Bladder microvascular endothelial cell (primary cell): ENCODE data around the gene PCDHA3. TPM values are rescaled to one million over a fixed set of nuclear protein-coding genes. Genes with fewer than 3 reads are reported as not detected.

Experiments used
- total RNA-seq: library from RNA; depleted of rRNA; stranded (reverse); fragments of >200 nt; gene quantifications from 2 replicates; pipeline ENCODE4 v1.2.3, GENCODE V29; 2014

Gene PCDHA3
- total RNA-seq: under 0.01 and 0.19 TPM in 2 replicates

GRCh38 chr5:140800816-140801493 lies at the start of gene PCDHA3:
PCDHA3 (plus strand) TSS chr5:140801057.

GRCh38 chr5:140785905-140786686 lies 14.8 kb upstream of the PCDHA3 start, which contains the start of gene PCDHA1:
PCDHA1 (plus strand) TSS chr5:140786140.

DNA sequence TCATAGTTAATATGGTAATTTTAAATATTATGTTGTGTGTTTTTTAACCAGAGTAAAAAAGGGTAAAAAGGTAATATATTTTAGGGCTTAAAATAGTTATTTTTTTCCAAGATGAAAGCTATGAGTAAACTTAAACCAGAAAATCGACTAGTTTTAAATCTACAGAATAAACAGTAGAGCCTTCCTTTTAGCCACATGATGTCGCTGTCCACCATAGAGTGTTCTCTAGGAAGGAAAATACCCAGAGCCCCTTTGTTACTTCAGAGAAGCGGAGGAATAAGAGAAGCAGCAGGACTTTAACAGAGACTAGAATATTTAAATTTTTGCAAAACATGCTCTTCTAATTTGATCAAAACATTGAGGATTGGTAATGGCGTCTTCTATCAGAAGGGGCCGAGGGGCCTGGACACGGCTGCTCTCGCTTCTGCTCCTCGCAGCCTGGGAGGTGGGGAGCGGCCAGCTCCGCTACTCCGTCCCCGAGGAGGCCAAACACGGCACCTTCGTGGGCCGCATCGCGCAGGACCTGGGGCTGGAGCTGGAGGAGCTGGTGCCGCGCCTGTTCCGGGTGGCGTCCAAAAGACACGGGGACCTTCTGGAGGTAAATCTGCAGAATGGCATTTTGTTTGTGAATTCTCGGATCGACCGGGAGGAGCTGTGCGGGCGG lies 6.1 kb upstream of the PCDHA3 start, which contains the start of gene PCDHA2:
TSS of gene PCDHA2 (plus strand) at position 258 of the 664 bp plus-strand sequence.

GRCh38 chr5:140806834-140807775 lies 6.2 kb downstream of the PCDHA3 start, which contains the start of gene PCDHA4:
PCDHA4 (plus strand) TSS chr5:140807068.

DNA sequence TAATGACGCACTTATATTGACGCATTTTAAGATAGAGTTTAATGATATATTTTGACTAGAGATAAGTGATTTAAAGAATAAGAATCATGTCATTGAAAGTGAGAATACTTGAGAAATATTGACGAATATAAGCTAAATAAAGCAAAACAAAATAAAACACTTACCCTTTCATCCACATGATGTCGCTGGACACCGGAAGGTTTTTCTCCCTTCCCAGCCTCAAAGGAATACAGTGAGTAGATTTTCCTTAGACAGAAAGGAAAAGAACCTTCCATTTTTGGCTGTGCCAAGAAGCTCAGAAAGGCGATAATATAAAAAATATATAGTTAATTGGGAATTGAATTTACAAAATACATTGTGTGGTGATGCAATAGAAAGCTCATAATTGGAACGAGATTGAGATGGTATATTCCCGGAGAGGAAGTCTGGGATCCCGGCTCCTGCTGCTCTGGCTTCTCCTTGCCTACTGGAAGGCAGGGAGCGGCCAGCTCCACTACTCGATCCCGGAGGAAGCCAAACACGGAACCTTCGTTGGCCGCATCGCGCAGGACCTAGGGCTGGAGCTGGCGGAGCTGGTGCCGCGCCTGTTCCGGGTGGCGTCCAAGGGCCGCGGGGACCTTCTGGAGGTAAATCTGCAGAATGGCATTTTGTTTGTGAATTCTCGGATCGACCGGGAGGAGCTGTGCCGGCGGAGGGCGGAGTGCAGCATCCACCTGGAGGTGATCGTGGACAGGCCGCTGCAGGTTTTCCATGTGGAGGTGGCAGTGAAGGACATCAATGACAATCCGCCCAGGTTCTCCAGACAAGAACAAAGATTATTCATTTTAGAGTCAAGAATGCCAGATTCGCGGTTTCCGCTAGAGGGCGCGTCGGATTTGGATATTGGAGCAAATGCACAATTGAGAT lies 20.8 kb downstream of the PCDHA3 start, which contains the start of gene PCDHA5:
TSS of gene PCDHA5 (plus strand) at position 239 of the 906 bp plus-strand sequence.

DNA sequence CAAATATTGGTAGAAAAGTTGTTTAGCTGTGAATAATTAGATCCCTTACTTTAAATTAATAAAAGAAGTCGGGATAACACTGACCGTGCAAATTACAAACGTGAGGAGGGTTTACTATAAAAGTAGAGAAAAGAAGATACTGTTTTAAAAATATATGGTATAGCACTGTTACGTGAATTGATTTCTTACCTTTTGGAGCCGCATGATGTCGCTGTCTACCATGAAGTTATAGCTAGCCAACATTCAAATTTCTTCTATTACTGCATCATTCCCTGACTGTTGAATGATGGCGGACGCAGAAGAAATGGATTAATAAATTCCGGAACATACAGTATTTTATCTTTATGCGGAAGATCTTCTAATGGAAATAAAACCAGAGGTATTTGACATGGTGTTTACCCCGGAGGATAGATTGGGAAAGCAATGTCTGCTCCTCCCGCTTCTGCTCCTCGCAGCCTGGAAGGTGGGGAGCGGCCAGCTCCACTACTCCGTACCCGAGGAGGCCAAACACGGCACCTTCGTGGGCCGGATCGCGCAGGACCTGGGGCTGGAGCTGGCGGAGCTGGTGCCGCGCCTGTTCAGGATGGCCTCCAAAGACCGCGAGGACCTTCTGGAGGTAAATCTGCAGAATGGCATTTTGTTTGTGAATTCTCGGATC lies 27.0 kb downstream of the PCDHA3 start, which contains the start of gene PCDHA6:
TSS of gene PCDHA6 (plus strand) at position 257 of the 658 bp plus-strand sequence. CDS start at position 389, 132 bp downstream.

GRCh38 chr5:140833993-140834392 lies 33.1 kb downstream of the PCDHA3 start, which contains the start of gene PCDHA7:
PCDHA7 (plus strand) TSS chr5:140834269; CDS start chr5:140834384, 115 bp downstream.

DNA sequence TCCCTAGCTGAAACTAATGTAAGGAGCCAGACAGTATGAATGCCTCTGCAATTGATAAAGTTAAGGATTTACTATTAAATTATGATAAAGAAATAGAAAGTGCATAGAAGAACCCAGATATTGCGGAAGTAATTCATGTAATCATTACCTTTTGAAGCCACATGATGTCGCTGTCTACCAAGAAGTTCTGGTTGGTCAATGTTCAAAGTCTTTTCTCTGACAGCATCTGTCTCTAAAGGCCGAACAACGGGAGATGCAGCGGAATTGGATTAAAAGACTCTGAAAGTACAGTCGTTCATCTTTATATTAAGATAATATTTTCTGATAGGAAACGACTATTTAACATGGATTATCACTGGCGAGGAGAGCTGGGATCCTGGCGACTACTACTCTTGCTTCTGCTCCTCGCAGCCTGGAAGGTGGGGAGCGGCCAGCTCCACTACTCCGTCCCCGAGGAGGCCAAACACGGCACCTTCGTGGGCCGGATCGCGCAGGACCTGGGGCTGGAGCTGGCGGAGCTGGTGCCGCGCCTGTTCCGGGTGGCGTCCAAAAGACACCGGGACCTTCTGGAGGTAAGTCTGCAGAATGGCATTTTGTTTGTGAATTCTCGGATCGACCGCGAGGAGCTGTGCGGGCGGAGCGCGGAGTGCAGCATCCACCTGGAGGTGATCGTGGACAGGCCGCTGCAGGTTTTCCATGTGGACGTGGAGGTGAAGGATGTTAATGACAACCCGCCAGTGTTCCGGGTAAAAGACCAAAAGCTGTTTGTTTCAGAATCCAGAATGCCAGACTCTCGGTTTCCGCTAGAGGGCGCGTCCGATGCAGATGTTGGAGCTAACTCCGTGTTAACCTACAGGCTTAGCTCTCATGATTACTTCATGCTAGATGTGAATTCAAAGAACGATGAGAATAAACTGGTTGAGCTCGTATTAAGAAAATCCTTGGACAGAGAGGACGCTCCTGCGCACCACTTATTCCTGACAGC lies 40.4 kb downstream of the PCDHA3 start, which contains the start of gene PCDHA8:
TSS of gene PCDHA8 (plus strand) at position 210 of the 985 bp plus-strand sequence. CDS start at position 345, 135 bp downstream.

DNA sequence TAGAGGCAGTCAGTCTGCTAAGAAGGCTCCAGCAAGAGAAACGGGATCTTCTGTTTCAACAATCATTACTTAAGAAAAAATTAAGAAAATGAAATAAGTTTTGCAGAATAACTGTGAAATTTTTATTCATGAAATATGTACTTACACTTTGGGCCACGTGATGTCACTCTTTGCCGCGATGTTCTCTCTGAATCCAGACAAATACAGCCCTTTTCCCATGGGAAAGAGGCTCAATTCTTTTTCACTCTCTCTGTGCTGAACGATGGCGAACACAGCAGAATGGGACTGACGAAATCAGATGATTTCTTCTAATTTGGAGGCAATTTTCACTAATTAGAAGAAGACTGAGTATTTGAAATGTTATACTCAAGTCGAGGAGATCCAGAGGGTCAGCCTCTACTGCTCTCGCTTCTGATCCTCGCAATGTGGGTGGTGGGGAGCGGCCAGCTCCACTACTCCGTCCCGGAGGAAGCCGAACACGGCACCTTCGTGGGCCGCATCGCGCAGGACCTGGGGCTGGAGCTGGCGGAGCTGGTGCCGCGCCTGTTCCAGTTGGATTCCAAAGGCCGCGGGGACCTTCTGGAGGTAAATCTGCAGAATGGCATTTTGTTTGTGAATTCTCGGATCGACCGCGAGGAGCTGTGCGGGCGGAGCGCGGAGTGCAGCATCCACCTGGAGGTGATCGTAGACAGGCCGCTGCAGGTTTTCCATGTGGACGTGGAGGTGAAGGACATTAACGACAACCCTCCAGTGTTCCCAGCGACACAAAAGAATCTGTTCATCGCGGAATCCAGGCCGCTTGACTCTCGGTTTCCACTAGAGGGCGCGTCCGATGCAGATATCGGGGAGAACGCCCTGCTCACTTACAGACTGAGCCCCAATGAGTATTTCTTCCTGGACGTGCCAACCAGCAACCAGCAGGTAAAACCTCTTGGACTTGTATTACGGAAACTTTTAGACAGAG lies 47.6 kb downstream of the PCDHA3 start, which contains the start of gene PCDHA9:
TSS of gene PCDHA9 (plus strand) at position 244 of the 964 bp plus-strand sequence. CDS start at position 358, 114 bp downstream.

Other genes starting within 250 kb of the PCDHA3 start
- gene SRA1, start 243.6 kb upstream of the PCDHA3 start, total RNA-seq: 15.4 and 17.1 TPM in 2 replicates
- gene APBB3, start 236.5 kb upstream of the PCDHA3 start, total RNA-seq: 5.0 and 16.0 TPM in 2 replicates
- gene SLC35A4, start 236.2 kb upstream of the PCDHA3 start, total RNA-seq: 11.3 and 45.3 TPM in 2 replicates
- gene CD14, start 167.9 kb upstream of the PCDHA3 start, total RNA-seq: 3.2 TPM in 1 of 2 replicates, not detected in the other
- 15.4 and 19.7 TPM in 2 replicates for gene TMCO6, start 161.6 kb upstream of the PCDHA3 start, total RNA-seq
- gene NDUFA2, start 153.4 kb upstream of the PCDHA3 start, total RNA-seq: 42.2 and 64.1 TPM in 2 replicates
- gene IK, start 153.2 kb upstream of the PCDHA3 start, total RNA-seq: 75.0 and 111 TPM in 2 replicates
- 30.4 and 34.9 TPM in 2 replicates for gene WDR55, start 136.2 kb upstream of the PCDHA3 start, total RNA-seq
- gene DND1, start 127.5 kb upstream of the PCDHA3 start, total RNA-seq: 0.38 and 0.49 TPM in 2 replicates
- gene HARS1, start 109.7 kb upstream of the PCDHA3 start, total RNA-seq: 60.2 and 70.4 TPM in 2 replicates
- gene HARS2, start 109.6 kb upstream of the PCDHA3 start, total RNA-seq: 24.1 and 36.4 TPM in 2 replicates
- gene ZMAT2, start 100.6 kb upstream of the PCDHA3 start, total RNA-seq: 37.2 and 58.8 TPM in 2 replicates
- 0.13 TPM in 1 of 2 replicates, not detected in the other for gene PCDHA1, start 14.9 kb upstream of the PCDHA3 start, total RNA-seq
- 0.06 TPM in 1 of 2 replicates, not detected in the other for gene PCDHA2, start 6.2 kb upstream of the PCDHA3 start, total RNA-seq
- under 0.01 and 0.19 TPM in 2 replicates for gene PCDHA4, start 6.0 kb downstream of the PCDHA3 start, total RNA-seq
- gene PCDHA5, start 20.6 kb downstream of the PCDHA3 start, total RNA-seq: under 0.01 TPM in 1 of 2 replicates, not detected in the other
- 0.13 and 0.16 TPM in 2 replicates for gene PCDHA6, start 26.9 kb downstream of the PCDHA3 start, total RNA-seq
- gene PCDHA7, start 33.2 kb downstream of the PCDHA3 start, total RNA-seq: under 0.01 and 0.06 TPM in 2 replicates
- gene PCDHA8, start 40.1 kb downstream of the PCDHA3 start, total RNA-seq: 0.13 TPM in 1 of 2 replicates, not detected in the other
- 0.06 TPM in 1 of 2 replicates, not detected in the other for gene PCDHA9, start 47.3 kb downstream of the PCDHA3 start, total RNA-seq
- gene PCDHA10, start 54.8 kb downstream of the PCDHA3 start, total RNA-seq: under 0.01 and 0.13 TPM in 2 replicates
- under 0.01 and 0.13 TPM in 2 replicates for gene PCDHA11, start 67.9 kb downstream of the PCDHA3 start, total RNA-seq
- under 0.01 TPM in 1 of 2 replicates, not detected in the other for gene PCDHA12, start 74.3 kb downstream of the PCDHA3 start, total RNA-seq
- gene PCDHA13, start 81.1 kb downstream of the PCDHA3 start, total RNA-seq: not detected in 2 replicates
- gene PCDHAC1, start 125.2 kb downstream of the PCDHA3 start, total RNA-seq: 0.06 TPM in 1 of 2 replicates, not detected in the other
- 0.19 and 0.32 TPM in 2 replicates for gene PCDHAC2, start 165.4 kb downstream of the PCDHA3 start, total RNA-seq